Brain pericyte (primary cell): ENCODE data around the gene ZNF775.

ENCODE experiments used
- DNase-seq: peaks from one replicate; pipeline ENCODE4 v3.0.0-alpha.2; 2012; ENCODE audit warnings: low read depth, low spot score

ZNF775 gene

GRCh38 chr7:150378853-150379440 lies at the start of gene ZNF775:
TSS of gene ZNF775 (plus strand) at chr7:150379330. CDS start at chr7:150388471, 9,141 bp downstream.
- DNase-seq: peak; percentile 59

- no peak for DNase-seq
Measured at GRCh38 chr7:150329331-150330120, 49.6 kb upstream of the ZNF775 start.

GRCh38 chr7:150330211-150330885 lies 48.8 kb upstream of the ZNF775 start:
- DNase-seq: no peak

GRCh38 chr7:150332852-150333635 lies 46.1 kb upstream of the ZNF775 start:
- DNase-seq: no peak

DNA sequence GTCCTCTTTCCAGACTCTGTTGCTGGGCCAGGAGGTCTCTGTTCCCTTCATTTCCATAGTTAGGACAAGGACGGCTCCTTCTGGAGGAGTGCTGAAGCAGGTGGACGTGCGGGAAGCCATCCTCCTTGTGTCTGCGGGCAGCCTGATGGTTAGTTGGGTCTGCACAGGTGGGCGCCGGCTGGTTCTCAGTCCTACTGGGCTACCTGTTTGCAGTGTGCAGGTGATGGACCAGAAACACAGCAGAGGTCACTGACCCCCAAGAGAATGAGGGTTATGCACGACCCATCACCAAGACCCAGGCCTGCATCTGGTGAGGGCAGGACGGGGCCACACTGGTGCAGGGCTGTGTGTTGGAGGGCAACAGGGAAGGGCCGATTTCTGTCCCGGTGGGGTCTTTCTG lies 45.5 kb upstream of the ZNF775 start:
- no peak for DNase-seq

- DNase-seq: no peak
Measured at GRCh38 chr7:150334108-150334507, 45.0 kb upstream of the ZNF775 start.

- no peak for DNase-seq
Measured at GRCh38 chr7:150335108-150335773, 43.9 kb upstream of the ZNF775 start.

DNA sequence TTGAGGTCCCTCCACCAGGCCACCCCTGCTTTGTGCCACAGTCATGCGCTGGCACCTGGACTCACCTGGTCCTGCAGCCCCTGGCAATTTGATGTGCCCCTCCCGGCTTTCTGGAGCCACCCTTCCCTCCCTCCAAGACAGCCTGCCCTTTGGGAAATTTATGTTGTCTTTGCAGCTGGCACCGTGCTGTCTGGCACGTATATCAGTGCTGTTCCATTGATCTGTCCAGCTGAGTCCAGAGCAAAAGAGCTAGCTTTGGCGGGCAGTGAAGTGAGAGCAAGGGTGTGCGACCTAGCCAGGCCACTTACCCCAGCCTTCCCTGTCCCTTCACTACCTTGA lies 43.4 kb upstream of the ZNF775 start:
- no peak for DNase-seq

DNA sequence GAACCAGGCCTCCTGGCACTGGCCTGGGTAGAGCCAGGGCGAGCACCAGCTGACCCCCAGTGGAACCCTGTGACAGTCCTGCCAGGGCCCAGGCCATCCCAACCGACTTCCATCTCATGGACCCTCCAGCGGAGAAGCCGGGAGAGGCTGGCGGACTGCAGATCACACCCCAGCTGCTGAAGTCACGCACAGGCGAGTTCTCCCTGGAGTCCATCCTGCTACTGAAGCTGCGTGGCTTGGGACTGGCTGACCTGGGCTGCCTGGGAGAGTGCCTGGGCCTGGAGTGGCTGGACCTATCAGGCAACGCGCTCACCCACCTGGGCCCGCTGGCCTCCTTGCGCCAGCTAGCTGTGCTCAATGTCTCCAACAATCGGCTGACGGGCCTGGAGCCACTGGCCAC lies 42.4 kb upstream of the ZNF775 start:
- DNase-seq: no peak

- DNase-seq: no peak
Measured at GRCh38 chr7:150337179-150337578, 42.0 kb upstream of the ZNF775 start.

DNA sequence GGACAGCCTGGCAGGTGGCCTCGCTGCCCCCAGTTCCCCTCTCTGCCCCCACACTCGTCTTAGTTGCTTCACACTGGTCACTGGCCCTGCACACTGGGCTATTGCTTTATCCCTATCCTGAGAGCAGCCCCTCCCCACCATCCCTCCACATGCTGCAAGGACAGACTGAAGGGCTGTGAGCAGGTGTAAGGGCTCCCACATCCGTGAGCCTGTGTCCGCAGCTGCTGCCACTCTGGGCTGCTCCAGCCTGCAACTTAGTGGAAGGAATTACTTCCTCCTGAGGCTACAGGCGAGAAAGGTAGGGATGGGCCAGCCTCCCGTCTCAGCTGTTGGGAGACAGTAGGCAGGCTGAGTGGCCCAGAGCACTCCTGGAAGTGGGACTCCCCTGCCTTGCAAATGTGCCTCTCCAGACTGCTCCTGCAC lies 41.5 kb upstream of the ZNF775 start:
- no peak for DNase-seq

GRCh38 chr7:150338166-150338829 lies 40.8 kb upstream of the ZNF775 start:
- DNase-seq: no peak

DNA sequence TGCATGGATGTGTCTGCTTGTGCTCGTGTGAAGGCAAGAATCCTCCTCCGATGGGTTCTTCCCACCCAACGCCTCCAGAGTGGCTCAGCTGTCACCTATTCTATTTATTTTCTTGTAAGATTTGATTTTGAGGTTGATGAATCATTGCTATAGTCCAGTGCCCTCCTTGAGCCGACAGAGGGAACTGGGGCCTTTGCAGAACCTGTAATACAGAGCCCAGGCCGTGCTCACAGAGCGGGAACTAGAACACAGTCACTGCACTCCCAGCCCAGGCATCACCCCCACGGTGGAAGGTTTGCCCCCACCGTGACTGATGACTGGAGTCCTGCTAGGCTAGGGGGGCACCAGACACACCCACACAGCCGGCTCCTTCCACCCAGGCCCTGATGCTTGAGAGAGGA lies 39.7 kb upstream of the ZNF775 start:
- DNase-seq: no peak

- no peak for DNase-seq
Measured at GRCh38 chr7:150340024-150340749, 38.9 kb upstream of the ZNF775 start.

DNA sequence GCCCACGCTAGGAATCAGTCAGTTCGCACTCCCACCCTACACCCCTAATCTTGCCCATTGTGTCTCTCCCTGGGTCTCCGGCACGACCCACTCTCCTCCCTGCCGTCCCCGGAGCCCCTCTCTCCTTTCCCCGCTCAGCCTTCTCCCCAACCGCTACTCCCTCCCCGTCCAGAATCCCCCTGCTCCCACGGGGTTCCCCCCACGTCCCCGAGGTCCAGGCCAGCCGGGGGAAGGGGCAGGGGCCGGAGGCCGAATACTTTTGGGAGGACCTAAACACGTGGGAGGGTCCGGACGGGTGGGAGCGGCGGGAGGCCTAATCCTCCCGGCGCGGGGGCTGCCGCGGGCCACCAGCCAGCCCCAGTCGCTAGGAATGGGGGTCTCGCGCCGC lies 38.3 kb upstream of the ZNF775 start:
- no peak for DNase-seq

DNA sequence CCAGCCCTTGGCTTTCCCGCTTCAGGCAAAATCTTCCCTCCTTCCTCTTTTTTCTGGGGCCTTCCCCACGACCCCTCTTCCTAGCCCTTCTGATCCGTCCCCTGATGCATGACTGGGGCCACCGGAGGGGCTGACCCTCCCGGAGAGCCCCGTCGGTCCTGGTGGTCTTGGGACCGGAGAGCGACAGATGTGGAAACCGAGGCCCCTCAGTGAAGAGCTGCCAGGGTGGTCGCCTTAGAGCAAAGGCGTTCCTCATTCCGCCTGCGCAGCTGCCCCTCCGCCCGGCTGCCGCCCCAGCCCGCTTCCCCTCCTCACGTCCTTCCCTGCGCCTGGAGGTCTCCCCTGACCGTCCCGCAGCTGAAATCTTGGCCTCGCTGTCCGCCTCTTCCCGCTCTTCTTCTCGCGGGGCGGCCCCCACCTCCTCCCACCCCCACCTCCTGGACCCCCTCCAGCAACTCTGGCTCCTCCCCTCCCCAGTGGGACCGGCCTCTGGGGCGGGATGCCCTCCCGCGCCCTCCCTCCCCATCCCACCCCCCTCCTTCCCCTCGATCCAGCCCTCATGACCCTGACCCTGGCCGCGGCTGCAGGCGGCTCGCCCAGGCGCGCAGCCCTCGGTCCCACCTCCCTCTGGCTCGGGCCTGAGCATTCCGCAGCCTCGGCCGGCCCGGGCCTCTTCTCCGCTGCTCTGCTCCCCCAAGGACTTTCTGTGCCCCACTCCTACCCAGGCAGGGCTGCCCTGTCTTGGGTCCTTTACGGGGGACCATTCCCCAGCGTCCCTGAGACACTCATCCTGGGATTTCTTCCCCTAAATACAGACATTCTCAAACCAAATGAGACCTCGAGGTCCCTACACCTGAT lies 37.6 kb upstream of the ZNF775 start, which contains the start of gene RARRES2:
RARRES2 (minus strand) TSS at position 367 of the 858 bp plus-strand sequence. CDS start 1,020 bp downstream, outside the sequence.
- DNase-seq: no peak

GRCh38 chr7:150342121-150342408 lies 37.1 kb upstream of the ZNF775 start:
- no peak for DNase-seq

- no peak for DNase-seq
Measured at GRCh38 chr7:150343225-150343624, 35.9 kb upstream of the ZNF775 start.

- no peak for DNase-seq
Measured at GRCh38 chr7:150344299-150344698, 34.8 kb upstream of the ZNF775 start.
